HCT116 (cell line): ENCODE measurements around the gene FBXO42. TPM values are rescaled to one million over a fixed set of nuclear protein-coding genes. Genes with fewer than 3 reads are reported as not detected.

ENCODE experiments used
- ATAC-seq: fragments of 200-7000 bp; cut with Tn5 transposase; 2 replicates; pipeline ENCODE4 v1.9.1; 2020; ENCODE audit warnings: mild to moderate bottlenecking, moderate library complexity
- BruUV-seq: library from RNA; stranded (reverse); fragments of 400-500 nt; replicated peaks from 2 replicates; lab custom pipeline; 2021; lab: Mats Ljungman, UMichigan
- CTCF ChIA-PET: fragments of 300-600 bp; sonication (Branson Sonifier 250); formaldehyde crosslinking; loops from one replicate; lab custom pipeline; 2021; ENCODE audit warnings: antibody characterized with exemption; lab: Charles Lee
- POLR2A ChIA-PET: fragments of 300-600, 350-600 bp; sonication (Branson Sonifier 250); formaldehyde crosslinking; loops from one replicate; lab custom pipeline; 2021; ENCODE audit warnings: antibody characterized with exemption; lab: Charles Lee
- RAD21 ChIA-PET, 2 experiments: fragments of 300-600 bp; sonication (Branson Sonifier 250); formaldehyde crosslinking; loops; one replicate each; lab custom pipeline; 2023; ENCODE audit warnings: low total read pairs in 2 of 2; ENCODE audit not compliant: uncharacterized antibody in 2 of 2, unreplicated experiment in 2 of 2, low non-redundant PET in 1 of 2; lab: Charles Lee
- DNase-seq: peaks from one replicate; pipeline ENCODE4 v3.0.0-alpha.2; 2010; ENCODE audit warnings: low read depth, low spot score
- H2AFZ ChIP-seq: fragments of 200-600 bp; shearing (Covaris generic), sonication (generic); 2 replicates; pipeline ENCODE4 v1.6.1; 2017; ENCODE audit warnings: low read depth, mixed run types, mixed read lengths, antibody characterized with exemption, low read length; ENCODE audit not compliant: poor library complexity, severe bottlenecking
- H3K27ac ChIP-seq: 2 replicates; pipeline ENCODE4 v1.5.1; 2012; ENCODE audit warnings: low read depth, low read length
- H3K27me3 ChIP-seq: fragments of 200-600 bp; sonication (generic); 2 replicates; pipeline ENCODE4 v1.6.1; 2016; ENCODE audit warnings: mixed run types, low read length, mixed read lengths; ENCODE audit not compliant: insufficient read depth
- H3K36me3 ChIP-seq, 2 experiments: fragments of 200-500 bp in 1 of 2; fragments of 200-600 bp in 1 of 2; sonication (Bioruptor generic) in 1 of 2; sonication (generic) in 1 of 2; 2 replicates each; pipeline versions ENCODE4 v1.5.1 to v1.6.1; 2014 to 2016; ENCODE audit warnings: low read length in 2 of 2, inconsistent platforms in 1 of 2, mixed read lengths in 1 of 2, mixed run types in 1 of 2; ENCODE audit not compliant: insufficient read depth in 2 of 2, control insufficient read depth in 1 of 2
- H3K4me1 ChIP-seq, 2 experiments: fragments of 200-600 bp in 1 of 2; sonication (generic) in 1 of 2; 2 replicates each; pipeline versions ENCODE4 v1.5.1 to v1.6.1; 2012 to 2017; ENCODE audit warnings: low read length in 2 of 2, inconsistent platforms in 1 of 2, mild to moderate bottlenecking in 1 of 2, mixed read lengths in 1 of 2, mixed run types in 1 of 2, moderate library complexity in 1 of 2; ENCODE audit not compliant: insufficient read depth in 2 of 2, control insufficient read depth in 1 of 2
- H3K4me2 ChIP-seq: fragments of 200-600 bp; sonication (generic); 2 replicates; pipeline ENCODE4 v1.6.1; 2017; ENCODE audit warnings: mixed run types, low read length, mixed read lengths
- H3K4me3 ChIP-seq, 2 experiments: fragments of 200-600 bp in 1 of 2; sonication (generic) in 1 of 2; replicated peaks in 1 of 2; 2 replicates each; pipeline ENCODE4 v1.5.1; 2011 to 2016; ENCODE audit warnings: low read length in 2 of 2, control low read depth in 1 of 2, low read depth in 1 of 2, mild to moderate bottlenecking in 1 of 2, mixed read lengths in 1 of 2, mixed run types in 1 of 2
- H3K79me2 ChIP-seq: fragments of 200-600 bp; sonication (generic); 2 replicates; pipeline ENCODE4 v1.6.1; 2017; ENCODE audit warnings: mild to moderate bottlenecking, mixed run types, low read length, moderate library complexity, mixed read lengths; ENCODE audit not compliant: insufficient read depth
- H3K9ac ChIP-seq: fragments of 200-600 bp; sonication (generic); 2 replicates; pipeline ENCODE4 v1.6.1; 2016; ENCODE audit warnings: low read length, mixed read lengths
- H3K9me2 ChIP-seq: fragments of 200-600 bp; sonication (generic), shearing (Covaris generic); 2 replicates; pipeline ENCODE4 v1.6.1; 2017; ENCODE audit warnings: mixed run types, mild to moderate bottlenecking, moderate library complexity; ENCODE audit not compliant: insufficient read depth
- H3K9me3 ChIP-seq, 2 experiments: fragments of 200-500 bp in 1 of 2; fragments of 200-600 bp in 1 of 2; sonication (Bioruptor generic) in 1 of 2; sonication (generic) in 1 of 2; 2 replicates each; pipeline ENCODE4 v1.6.1; 2014 to 2017; ENCODE audit warnings: low read length in 2 of 2, mixed read lengths in 2 of 2, inconsistent platforms in 1 of 2, low read depth in 1 of 2, mild to moderate bottlenecking in 1 of 2, mixed run types in 1 of 2, moderate library complexity in 1 of 2; ENCODE audit not compliant: control insufficient read depth in 1 of 2, insufficient read depth in 1 of 2
- H4K20me1 ChIP-seq: fragments of 200-600 bp; sonication (generic), shearing (Covaris generic); 2 replicates; pipeline ENCODE4 v1.6.1; 2017; ENCODE audit warnings: mixed run types, mild to moderate bottlenecking, moderate library complexity; ENCODE audit not compliant: insufficient read depth
- CEBPB ChIP-seq: IDR thresholded peaks from 2 replicates; pipeline ENCODE4 v1.6.1; 2012; ENCODE audit warnings: low read depth
- EGR1 ChIP-seq: IDR thresholded peaks from 2 replicates; pipeline ENCODE4 v1.6.1; 2012; ENCODE audit warnings: low read depth
- EZH2 ChIP-seq: fragments of 200-600 bp; sonication (generic); IDR thresholded peaks from 2 replicates; pipeline ENCODE4 v1.6.1; 2017; ENCODE audit warnings: antibody characterized with exemption, mixed run types
- EZH2phosphoT487 ChIP-seq: fragments of 200-600 bp; IDR thresholded peaks from 2 replicates; pipeline ENCODE4 v1.6.1; 2018; ENCODE audit warnings: antibody characterized with exemption, borderline replicate concordance
- FOSL1 ChIP-seq: IDR thresholded peaks from 2 replicates; pipeline ENCODE4 v1.6.1; 2012; ENCODE audit warnings: low read depth
- JUND ChIP-seq: IDR thresholded peaks from 2 replicates; pipeline ENCODE4 v1.6.1; 2012
- POLR2A ChIP-seq: IDR thresholded peaks from 2 replicates; pipeline ENCODE4 v1.7.0; 2011; ENCODE audit warnings: borderline replicate concordance; ENCODE audit not compliant: insufficient read depth, insufficient read length; ENCODE audit errors: extremely low read depth
- SIN3A ChIP-seq: IDR thresholded peaks from 2 replicates; pipeline ENCODE4 v1.6.1; 2012; ENCODE audit warnings: low read depth
- SP1 ChIP-seq: IDR thresholded peaks from 2 replicates; pipeline ENCODE4 v1.6.1; 2012; ENCODE audit warnings: low read depth
- YY1 ChIP-seq: IDR thresholded peaks from 2 replicates; pipeline ENCODE4 v1.6.1; 2011; ENCODE audit warnings: low read length, low read depth, moderate library complexity, mild to moderate bottlenecking; ENCODE audit not compliant: insufficient replicate concordance; ENCODE audit errors: extremely low read depth
- ZNF274 ChIP-seq: fragments of 200-500 bp; sonication (Bioruptor generic); IDR thresholded peaks from 2 replicates; pipeline ENCODE4 v1.6.1; 2014; ENCODE audit warnings: mild to moderate bottlenecking, low read depth, low read length, inconsistent platforms
- intact Hi-C: fragments of 100-400 bp; cut with micrococcal nuclease; formaldehyde crosslinking; loops from 2 replicates; pipeline ENCODE4 v1.10.0; 2022
- total RNA-seq: library from RNA; stranded (reverse); gene quantifications from one replicate; pipeline ENCODE4 v1.2.1, GENCODE V29; 2021; ENCODE audit not compliant: unreplicated experiment
- TF ChIP-seq, protein P1 (sequence below), 3 experiments: fragments of 200-600 bp in 1 of 3; sonication (generic) in 1 of 3; IDR thresholded peaks in 2 of 3; conservative IDR thresholded peaks in 1 of 3; 2 replicates each; pipeline ENCODE4 v1.5.1; 2012 to 2017; ENCODE audit warnings: low read depth in 2 of 3, low read length in 2 of 3, antibody characterized with exemption in 1 of 3, borderline replicate concordance in 1 of 3, control low read depth in 1 of 3, mild to moderate bottlenecking in 1 of 3, mixed read lengths in 1 of 3, mixed run types in 1 of 3, moderate library complexity in 1 of 3; ENCODE audit not compliant: insufficient read depth in 1 of 3
- TF ChIP-seq, protein P2 (sequence below): IDR thresholded peaks from 2 replicates; pipeline ENCODE4 v1.6.1; 2012
- TF ChIP-seq, protein P3 (sequence below): IDR thresholded peaks from 2 replicates; pipeline ENCODE4 v1.6.1; 2012
- TF ChIP-seq, protein P4 (sequence below): IDR thresholded peaks from 2 replicates; pipeline ENCODE4 v1.6.1; 2011; ENCODE audit warnings: mild to moderate bottlenecking, low read length, moderate library complexity; ENCODE audit not compliant: insufficient replicate concordance; ENCODE audit errors: extremely low read depth

The FBXO42 gene
- total RNA-seq, 1 experiment from 2014 or later: 20.6 TPM

DNA sequence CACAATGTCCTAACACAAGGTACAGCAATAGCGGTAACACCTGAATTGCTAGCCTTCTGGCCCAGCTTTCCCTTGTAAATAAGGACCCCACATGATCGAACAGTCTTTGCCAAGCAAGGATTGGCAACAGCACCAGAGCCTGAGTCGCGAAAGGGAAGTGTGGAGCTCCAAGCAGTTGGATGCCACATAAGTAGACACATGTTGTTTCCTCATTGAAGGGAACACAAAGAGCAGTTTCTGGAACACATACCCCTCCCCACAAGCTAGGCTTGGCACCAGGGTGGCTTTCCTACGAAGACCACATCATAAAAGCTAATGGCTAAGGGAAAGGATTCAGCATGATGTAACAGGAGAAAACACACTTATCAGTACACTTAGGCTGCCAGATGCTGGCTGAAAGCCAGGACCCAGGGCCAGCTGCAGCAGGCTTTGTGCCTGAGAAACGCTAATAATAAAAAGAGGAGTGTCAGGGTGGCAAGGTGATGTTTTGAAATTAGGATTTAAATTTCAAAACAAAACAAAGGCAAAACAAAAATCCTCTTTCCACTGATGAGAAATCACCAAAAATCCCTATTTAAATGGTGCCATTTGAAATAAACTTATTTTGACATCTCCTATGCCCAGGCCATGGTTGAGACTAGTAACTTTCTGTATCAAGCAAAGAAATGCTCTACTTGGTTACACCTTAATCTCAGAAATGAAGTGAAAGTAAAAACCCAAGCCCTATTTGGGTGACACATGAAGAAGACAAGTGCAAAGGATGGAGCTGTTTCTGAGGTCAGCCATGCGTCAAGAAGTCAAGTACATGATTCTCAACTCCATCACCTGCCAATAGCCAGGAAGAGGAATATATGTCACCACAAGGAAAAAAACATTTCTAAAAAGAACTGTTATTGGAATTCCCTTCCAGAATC, 103.4 kb downstream of the FBXO42 start (continued):
- TF ChIP-seq, protein P1, sequence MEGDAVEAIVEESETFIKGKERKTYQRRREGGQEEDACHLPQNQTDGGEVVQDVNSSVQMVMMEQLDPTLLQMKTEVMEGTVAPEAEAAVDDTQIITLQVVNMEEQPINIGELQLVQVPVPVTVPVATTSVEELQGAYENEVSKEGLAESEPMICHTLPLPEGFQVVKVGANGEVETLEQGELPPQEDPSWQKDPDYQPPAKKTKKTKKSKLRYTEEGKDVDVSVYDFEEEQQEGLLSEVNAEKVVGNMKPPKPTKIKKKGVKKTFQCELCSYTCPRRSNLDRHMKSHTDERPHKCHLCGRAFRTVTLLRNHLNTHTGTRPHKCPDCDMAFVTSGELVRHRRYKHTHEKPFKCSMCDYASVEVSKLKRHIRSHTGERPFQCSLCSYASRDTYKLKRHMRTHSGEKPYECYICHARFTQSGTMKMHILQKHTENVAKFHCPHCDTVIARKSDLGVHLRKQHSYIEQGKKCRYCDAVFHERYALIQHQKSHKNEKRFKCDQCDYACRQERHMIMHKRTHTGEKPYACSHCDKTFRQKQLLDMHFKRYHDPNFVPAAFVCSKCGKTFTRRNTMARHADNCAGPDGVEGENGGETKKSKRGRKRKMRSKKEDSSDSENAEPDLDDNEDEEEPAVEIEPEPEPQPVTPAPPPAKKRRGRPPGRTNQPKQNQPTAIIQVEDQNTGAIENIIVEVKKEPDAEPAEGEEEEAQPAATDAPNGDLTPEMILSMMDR (IDR thresholded peaks at IDR 0.05 in 2 of 3, conservative IDR thresholded peaks at IDR 0.05 in 1 of 3; ENCODE audit: borderline replicate concordance in 1 of 3, insufficient read depth in 1 of 3, low read depth in 2 of 3, low read length in 2 of 3): no peak
- TF ChIP-seq EGR1: no peak

GRCh38 chr1:16248007-16248436, 104.3 kb downstream of the FBXO42 start:
- intact Hi-C loops: no loop called here
- Histone ChIP-seq H2AFZ (no peak overlapping the region), H3K36me3 (peaks cover 4 to 22% of the 10 kb centered on the region in 2 experiments; a peak in 1 of 4 replicates), H3K4me1 (peaks cover 5 to 22% of the 10 kb centered on the region in 2 experiments), H3K4me2 (no peak overlapping the region), H3K9me3 (no peaks in the 10 kb centered on the region), H3K9me2 (no peaks in the 10 kb centered on the region), H4K20me1 (no peaks in the 10 kb centered on the region), H3K27ac (no peak overlapping the region), H3K4me3 (no peak overlapping the region), H3K9ac (no peak overlapping the region), H3K79me2 (no peaks in the 10 kb centered on the region), H3K27me3 (no peaks in the 10 kb centered on the region)
- CTCF ChIA-PET: interaction anchor here (0.6 to 2.4 kb wide), 6 partner anchors 10 to 169 kb away, joined by 3 to 10 read pairs (median 4); partner anchors contain the start of gene CPLANE2
- no peak for ATAC-seq
- DNase-seq: no peak
- no peak for TF ChIP-seq EGR1
- TF ChIP-seq, protein P2, sequence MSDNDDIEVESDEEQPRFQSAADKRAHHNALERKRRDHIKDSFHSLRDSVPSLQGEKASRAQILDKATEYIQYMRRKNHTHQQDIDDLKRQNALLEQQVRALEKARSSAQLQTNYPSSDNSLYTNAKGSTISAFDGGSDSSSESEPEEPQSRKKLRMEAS: no peak
- TF ChIP-seq, protein P3, sequence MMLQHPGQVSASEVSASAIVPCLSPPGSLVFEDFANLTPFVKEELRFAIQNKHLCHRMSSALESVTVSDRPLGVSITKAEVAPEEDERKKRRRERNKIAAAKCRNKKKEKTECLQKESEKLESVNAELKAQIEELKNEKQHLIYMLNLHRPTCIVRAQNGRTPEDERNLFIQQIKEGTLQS: no peak
- TF ChIP-seq, protein P1 (IDR thresholded peaks at IDR 0.05 in 2 of 3, conservative IDR thresholded peaks at IDR 0.05 in 1 of 3; ENCODE audit: borderline replicate concordance in 1 of 3, insufficient read depth in 1 of 3, low read depth in 2 of 3, low read length in 2 of 3): no peak
- no peak for TF ChIP-seq YY1
- TF ChIP-seq, protein P4, sequence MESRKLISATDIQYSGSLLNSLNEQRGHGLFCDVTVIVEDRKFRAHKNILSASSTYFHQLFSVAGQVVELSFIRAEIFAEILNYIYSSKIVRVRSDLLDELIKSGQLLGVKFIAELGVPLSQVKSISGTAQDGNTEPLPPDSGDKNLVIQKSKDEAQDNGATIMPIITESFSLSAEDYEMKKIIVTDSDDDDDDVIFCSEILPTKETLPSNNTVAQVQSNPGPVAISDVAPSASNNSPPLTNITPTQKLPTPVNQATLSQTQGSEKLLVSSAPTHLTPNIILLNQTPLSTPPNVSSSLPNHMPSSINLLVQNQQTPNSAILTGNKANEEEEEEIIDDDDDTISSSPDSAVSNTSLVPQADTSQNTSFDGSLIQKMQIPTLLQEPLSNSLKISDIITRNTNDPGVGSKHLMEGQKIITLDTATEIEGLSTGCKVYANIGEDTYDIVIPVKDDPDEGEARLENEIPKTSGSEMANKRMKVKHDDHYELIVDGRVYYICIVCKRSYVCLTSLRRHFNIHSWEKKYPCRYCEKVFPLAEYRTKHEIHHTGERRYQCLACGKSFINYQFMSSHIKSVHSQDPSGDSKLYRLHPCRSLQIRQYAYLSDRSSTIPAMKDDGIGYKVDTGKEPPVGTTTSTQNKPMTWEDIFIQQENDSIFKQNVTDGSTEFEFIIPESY: no peak
- TF ChIP-seq SP1: no peak
- TF ChIP-seq EZH2: no peak
- no peak for TF ChIP-seq SIN3A
- TF ChIP-seq ZNF274: no peak
- no peak for TF ChIP-seq JUND
- no peak for TF ChIP-seq POLR2A
- no peak for TF ChIP-seq EZH2phosphoT487
- no peak for TF ChIP-seq FOSL1
- no peak for TF ChIP-seq CEBPB
- BruUV-seq: no TSS peak
- RAD21 ChIA-PET: interaction anchor here in 1 of 2 experiments (1.1 kb wide), 1 partner anchor 115 kb away, joined by 3 read pairs; no protein-coding TSS in a partner anchor
- POLR2A ChIA-PET: interaction anchor here (1.5 kb wide), 2 partner anchors 11 to 36 kb away, joined by 3 to 4 read pairs; partner anchors contain the start of genes ARHGEF19 and CPLANE2
